Ishikawa (cell line): Measurements from ENCODE around the gene SLC47A1.

ENCODE experiments used
- EP300 ChIP-seq: IDR thresholded peaks from 2 replicates; pipeline ENCODE4 v1.6.1; 2012; ENCODE audit warnings: borderline replicate concordance
- RAD21 ChIP-seq: IDR thresholded peaks from 2 replicates; pipeline ENCODE4 v1.6.1; 2012; ENCODE audit warnings: low read depth
- REST ChIP-seq: IDR thresholded peaks from 2 replicates; pipeline ENCODE4 v1.6.1; 2012; ENCODE audit warnings: low read depth, mild to moderate bottlenecking
- TCF12 ChIP-seq: IDR thresholded peaks from 2 replicates; pipeline ENCODE4 v1.6.1; 2012; ENCODE audit warnings: low read depth
- YY1 ChIP-seq: IDR thresholded peaks from 2 replicates; pipeline ENCODE4 v1.6.1; 2012; ENCODE audit warnings: low read depth
- ZBTB7A ChIP-seq: IDR thresholded peaks from 2 replicates; pipeline ENCODE4 v1.6.1; 2012; ENCODE audit warnings: low read depth
- TF ChIP-seq, protein P1 (sequence below): IDR thresholded peaks from 2 replicates; pipeline ENCODE4 v1.6.1; 2012

- TF ChIP-seq ZBTB7A (0 out of 2 replicates have a peak, but pooled peaks have one; percentile 14), REST (no peak), RAD21 (no peak), TCF12 (no peak), EP300 (no peak), YY1 (no peak)
- TF ChIP-seq, protein P1, sequence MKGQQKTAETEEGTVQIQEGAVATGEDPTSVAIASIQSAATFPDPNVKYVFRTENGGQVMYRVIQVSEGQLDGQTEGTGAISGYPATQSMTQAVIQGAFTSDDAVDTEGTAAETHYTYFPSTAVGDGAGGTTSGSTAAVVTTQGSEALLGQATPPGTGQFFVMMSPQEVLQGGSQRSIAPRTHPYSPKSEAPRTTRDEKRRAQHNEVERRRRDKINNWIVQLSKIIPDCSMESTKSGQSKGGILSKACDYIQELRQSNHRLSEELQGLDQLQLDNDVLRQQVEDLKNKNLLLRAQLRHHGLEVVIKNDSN, result no peak
These were observed 25.1 kb upstream of the SLC47A1 start for GRCh38 chr17:19508577-19508867.
